ENCODE data around the gene WWC1.
"Not testable (repeated sequence)": the region's sequence is repeated elsewhere in the genome, so short reads cannot be mapped to it uniquely, and the experiment has no call there.

The WWC1 gene

DNA sequence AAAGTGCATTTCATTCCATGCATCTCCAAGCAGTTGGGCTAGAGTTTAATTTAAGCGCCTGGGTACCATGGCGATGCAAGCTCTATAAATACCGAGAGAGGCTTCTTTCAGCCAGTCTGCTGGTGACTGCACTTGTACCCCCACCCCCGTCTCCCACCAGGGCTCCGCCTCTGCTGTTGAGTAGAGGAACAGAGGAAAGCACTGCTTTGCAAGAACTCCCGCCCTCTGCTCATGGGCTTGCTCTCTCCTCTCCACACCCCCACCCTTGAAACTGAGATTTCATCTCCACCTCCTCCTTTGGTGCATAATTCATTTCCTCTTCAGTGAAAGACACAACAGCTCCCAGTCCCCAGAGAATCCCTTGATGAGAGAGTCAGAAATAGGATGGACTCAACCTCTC, 5.1 kb upstream of the WWC1 start:
- no peak for DNase-seq (ENCODE audit: low read depth in 2 of 2)

DNA sequence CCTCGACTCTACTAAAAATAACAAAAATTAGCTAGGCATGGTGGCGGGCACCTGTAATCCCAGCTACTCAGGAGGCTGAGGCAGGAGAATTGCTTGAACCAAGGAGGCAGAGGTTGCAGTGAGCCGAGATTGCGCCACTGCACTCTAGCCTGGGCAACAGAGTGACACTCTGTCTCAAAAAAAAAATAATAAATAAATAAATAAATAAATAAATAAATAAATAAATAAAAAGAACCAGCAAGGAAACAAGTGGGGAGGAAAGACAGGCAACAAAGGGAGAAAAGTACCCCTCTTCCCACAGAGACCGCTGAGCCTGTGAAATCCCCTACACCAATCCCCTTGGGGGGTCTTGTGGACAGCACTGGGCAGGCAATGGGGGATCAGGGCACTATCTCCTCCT, 4.6 kb upstream of the WWC1 start:
- not testable (repeated sequence) for DNase-seq (ENCODE audit: low read depth in 2 of 2)

DNA sequence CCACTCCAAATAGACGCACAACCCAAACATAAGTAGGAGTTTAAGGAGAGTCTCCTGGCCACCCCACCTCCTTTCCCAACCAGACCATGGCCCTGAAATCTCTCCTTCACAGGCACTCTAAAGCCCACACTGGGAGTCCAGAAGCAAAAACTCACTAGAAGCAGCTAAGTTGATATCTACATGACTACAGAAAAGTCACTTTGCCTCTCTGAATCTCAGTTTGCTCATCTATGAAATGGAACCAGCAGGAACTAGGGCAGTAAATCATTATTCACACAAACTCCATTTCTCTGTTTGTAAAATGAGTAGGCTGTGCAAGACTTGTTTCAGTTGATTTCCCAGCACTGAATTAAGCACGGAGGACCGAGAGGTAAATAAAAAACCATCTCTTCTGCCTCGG, 4.1 kb upstream of the WWC1 start:
- DNase-seq (ENCODE audit: low read depth in 2 of 2) = no peak

DNA sequence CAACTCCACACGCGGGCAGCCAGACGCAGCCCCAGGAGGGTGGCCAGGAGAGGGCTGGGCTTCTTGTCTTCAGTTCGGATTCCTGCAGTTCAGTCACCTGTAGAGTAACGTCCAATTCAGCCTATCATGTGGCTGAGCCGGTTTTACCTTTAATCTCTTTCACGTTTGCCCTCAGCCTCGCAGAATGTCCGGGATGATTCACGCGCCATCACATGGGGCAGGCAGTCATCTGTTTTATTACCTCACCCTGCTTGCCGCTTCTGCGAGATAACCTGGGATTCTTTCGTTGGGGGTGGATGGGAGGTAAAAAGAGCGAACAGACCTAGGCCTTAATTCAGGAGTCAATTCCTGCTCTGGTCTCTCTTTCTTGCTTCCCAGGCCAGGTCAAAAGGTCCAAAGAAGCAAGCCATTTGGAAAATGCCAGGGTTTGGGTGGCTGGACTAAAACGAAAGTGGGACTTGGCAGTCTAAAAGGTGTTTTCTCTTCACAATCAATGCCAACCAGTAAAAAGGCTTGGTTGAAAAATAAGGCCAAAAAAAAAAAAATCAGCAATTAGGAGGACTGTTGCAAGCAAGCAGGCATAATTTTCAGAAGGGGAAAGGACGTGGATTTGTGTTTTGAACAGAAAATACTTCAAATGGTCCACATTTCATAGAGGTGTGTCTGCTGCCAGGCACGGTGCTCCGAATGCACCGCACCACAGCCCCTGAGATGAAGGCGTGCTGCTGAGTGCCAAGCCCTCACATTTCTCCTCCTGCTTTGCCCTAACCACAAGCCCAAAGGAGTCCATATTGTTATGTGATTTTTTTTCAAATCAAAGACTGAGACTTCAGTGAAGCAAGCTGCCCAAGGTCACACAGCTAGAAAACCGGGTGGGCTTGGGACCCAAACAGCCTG, 2.8 kb upstream of the WWC1 start:
- DNase-seq (ENCODE audit: low read depth in 2 of 2) = no peak

DNA sequence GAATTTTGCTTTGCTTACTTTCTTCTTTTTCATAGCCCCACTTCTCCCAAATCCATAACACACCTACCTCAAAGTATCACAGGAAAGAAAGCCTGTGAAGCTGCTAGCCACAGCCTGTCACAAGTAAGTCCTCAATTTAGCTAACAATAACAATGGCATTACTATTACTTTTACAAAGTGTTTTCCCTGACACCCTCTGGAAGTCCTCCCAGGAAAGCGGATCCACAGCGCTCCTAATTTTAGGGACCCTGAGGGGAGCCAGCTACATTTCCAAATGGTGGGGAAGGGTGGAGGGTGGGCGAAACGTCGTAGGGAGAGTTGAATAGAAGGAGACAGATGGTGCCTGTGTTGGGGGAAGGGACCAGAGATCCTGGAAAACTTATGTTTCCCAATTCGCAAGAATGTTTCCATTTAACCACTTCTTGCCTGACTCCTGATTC, 523 bp upstream of the WWC1 start:
- no peak for DNase-seq (ENCODE audit: low read depth in 2 of 2)

DNA sequence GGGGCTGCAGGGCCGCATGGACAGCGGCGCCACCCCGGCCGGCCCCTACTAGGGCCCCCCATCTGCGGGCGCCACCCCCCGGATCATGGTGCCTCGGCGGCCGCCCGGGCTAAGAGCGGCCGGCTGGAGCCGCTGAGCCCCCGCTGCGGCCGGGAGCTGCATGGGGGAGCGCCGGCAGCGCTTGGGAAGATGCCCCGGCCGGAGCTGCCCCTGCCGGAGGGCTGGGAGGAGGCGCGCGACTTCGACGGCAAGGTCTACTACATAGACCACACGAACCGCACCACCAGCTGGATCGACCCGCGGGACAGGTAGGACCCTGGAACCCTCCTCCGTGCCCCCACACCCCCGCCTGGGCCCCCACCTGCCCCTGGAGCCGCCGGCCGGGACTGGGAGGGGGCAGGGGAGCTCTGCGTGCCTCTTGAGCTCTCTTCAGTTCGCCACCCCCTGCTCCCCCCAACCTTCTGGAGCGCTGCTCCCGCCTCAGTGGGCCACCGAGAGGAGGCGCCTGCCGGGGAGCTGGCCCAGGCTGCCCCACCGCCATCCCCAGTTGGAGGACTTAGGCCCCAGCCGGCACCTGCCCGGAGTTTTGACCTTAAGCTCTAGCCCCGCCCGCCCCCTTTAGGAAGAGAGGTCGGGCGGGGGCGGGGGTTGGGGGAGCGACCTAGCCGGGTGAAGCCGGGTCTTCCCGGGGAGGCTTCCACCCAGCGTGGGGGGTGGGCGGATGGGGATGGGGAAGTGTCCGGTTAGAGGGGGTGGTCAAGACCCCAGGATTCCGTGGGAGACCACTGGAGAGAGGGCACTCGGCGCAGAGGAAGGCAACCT, 730 bp downstream of the WWC1 start:
- DNase-seq (ENCODE audit: low read depth in 2 of 2) = no peak

DNA sequence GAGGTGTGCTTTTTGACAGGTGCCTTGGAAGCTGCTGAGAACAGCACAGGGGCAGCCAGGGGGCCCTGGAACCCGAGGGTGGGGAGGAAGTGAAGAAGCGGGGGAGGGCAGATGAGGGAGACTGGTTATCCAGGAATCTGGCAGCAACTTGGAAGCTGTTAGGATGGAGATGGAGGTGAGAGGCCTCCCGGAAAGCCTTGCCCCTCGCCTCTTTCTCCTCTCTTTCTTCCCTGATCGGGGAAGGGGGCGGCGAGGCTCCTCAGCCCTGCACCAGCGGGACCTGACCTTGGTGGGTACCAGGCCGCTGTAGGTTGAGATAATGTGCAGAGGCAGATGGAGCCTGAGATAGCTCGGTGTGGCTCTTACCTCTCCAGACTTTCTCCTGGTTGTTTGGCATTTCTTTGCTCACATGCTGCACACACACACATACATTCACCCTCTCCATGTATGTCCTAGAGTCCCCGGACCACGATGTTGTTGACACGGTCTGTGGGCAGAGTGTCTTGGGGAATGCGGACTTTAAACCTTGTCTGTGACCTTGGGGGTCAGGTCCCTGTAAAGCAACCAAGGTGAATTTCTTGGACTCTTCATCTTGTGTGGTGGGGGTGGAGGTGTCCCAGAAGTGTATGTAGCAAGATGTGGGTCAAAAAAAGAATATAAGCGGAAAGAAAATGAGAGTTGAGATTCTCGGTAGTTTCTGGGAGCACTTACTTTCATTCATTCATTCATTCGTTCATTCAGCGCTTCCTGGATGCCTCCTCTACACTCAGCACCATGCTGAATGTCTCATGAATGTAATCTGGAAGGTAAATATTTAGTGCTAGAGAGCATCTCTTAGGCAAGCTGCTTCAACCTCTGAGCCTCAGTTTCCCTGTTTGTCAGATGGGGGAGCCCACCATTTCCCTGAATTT, 1.6 kb downstream of the WWC1 start:
- DNase-seq (ENCODE audit: low read depth in 2 of 2) = no peak

DNA sequence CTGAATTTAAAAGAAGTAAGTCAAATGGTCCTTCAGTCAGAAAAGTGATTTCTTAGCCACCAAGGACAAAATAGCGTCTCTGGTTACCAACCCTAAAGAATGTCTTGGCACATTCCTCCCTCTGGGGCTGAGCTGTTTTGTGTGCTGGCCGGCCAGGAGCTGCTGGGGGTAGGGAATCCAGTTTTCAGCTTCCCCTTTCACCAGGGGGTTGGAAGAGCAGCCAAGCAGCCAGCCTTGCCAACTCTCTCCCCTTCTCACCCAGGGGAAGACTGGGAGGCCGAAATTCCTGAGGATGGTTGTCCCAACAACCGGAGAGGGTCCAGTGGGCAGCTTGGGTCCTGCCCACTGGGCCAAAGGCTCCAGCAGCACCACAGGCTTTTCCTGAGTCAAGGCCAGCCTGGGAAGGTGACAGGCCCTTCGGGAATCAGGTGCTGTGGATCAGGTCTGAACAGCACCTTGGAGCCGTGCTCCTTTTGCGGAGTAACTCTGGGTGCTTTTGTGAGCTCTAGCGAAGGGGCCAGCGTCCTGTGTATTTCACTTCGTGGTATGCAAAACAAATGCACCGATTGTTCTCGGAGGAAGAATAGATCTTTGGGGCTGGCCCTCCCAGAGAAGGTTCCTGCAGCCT, 4.2 kb downstream of the WWC1 start:
- no peak for DNase-seq (ENCODE audit: low read depth in 2 of 2)

DNA sequence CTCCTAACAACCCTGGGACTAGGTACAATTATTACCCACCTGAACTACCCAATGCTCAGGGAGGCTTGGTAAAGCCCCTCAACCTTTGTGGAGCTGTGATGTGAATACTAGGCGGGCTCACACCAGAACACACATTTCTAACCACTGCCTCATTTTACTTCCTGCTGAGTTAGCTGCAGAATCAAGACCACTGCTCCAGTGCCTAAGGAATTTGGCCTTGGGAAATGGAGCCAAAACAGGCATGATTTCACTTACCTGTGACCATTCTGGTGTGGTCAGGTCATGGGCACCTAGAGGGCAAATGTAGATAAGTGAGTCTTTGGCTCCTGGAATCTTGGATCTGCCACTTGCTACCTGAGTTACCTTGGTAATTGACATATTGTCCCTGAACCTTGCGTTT, 5.2 kb downstream of the WWC1 start:
- DNase-seq (ENCODE audit: low read depth in 2 of 2) = no peak

DNA sequence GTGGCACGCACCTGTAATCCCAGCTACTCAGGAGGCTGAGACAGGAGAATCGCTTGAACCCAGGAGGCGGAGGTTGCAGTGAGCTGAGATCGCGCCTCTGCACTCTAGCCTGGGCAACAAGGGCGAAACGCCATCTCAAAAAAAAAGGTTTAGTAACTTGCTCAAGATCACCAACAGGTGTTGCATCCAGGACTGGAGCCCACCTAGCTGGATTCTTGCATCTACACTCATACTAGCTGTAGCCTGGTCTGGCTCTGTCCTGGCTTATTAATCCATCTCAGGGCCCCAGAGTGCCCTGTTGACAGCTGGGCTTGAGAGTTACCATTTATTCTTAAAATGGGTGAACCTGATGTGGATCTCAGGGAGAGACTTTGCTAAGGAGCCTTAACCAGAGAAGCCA, 7.5 kb downstream of the WWC1 start:
- no peak for DNase-seq (ENCODE audit: low read depth in 2 of 2)

DNA sequence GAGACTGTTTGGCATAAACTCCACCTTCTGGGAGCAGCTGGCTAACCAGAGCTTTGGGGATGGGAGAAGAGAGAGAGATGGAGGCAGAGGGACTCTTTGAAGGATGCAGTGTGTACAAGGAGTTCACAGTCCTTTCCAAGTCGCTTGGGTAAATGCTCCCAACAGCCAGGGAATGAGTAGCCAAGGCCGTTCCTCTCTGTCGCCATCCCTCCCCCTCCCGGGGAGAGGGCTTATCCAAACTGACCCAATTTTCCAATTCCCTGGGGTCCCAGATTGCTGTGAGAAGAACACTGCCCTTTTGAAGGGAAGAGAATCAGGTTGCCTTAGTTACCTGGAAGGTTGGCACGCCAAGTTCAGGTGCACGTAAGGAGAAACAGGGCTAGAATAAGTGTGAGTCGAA, 7.9 kb downstream of the WWC1 start:
- DNase-seq (ENCODE audit: low read depth in 2 of 2) = no peak

DNA sequence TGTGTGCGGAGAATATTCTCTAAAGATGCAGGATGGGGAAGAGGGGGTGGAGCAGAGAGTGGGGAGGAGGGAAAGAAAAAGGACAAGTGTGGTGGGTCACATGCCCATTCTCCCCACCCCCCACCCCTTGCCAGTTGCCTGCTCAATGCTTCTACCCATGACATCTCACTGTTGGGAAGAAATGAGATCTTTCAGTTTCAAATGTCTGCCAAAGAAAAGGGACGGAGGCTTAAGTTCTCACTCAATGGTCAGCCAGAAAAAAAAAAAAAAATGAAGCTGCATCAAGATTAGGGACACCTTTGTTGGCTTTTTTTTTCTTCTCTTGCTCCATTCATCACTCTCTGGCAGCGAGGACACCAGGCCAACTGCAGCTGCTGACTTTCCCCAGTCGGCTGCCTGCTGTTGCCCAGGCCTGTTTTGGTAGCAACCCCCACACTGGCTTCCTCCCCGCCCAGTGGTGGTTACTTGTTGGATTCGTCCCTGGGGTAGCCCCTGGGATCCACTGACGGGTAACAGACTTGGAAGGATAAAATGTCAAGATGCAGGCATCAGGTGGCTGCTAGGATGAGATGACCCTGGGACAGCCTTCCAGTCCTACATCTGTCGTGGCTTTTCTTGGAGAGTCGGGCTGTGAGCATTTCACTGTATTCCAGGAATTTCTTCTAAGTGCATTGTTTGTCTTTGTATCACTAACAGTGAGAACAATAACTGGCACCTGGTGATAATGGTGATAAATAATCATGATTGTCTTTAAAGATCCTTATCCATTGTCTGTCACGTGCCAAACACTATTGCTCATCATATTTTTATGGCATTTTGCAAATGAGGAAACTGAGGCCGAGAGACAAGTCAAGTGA, 9.1 kb downstream of the WWC1 start:
- no peak for DNase-seq (ENCODE audit: low read depth in 2 of 2)

DNA sequence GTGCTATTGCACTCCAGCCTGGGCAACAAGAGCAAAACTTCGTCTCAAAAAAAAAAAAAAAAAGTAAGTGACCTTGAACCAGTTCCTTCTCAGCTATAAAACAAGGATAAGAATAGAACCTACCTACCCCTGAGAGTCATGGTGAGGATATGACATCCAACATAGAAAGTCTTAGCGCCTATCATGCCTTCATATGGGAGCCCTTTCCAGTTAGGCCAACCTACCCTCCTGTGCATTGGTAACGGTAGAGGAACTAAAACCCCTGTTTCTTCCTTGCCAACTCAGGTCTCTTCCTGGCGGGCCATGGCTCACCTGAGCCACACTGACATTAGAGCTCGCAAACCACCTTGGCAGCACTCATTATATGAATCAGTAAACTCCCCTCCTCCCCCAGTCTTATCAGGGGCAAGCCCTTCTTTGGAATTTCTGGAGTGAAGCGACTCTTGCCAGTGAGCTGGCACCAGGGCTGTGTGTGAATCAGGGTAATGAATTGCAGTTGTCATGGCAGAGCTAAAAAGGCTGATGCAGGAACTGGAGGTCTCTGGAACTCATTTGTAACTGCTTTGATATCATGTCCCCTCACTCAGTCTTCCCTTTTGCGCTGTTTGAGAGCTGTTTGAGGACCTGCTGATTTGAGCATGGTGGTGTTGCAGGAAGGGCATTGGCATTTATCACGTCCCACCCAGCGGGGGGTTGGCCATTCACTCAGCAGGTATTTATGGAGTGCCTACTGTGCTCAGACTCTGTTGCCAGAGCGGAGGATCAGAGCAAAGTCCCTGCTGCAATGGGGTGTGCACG, 10.3 kb downstream of the WWC1 start:
- no peak for DNase-seq (ENCODE audit: low read depth in 2 of 2)

DNA sequence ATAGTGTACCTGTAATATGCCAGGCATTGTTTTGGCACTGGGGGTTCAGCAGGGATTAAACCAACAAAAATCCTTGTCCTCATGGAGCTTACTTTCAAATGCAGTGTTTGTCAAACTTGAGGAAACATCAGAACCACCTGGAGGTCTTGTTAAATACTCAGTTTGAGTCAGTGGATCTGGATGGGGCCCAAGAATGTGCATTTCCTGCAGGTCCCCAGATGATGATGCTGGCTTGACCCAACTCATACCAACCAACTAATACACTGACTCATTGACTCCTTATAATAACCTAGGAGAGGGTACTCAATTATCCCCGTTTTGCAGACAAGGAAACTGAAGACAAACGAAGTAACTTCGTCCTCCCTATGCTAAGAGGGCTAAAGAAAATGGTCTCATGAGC, 11.3 kb downstream of the WWC1 start:
- no peak for DNase-seq (ENCODE audit: low read depth in 2 of 2)

DNA sequence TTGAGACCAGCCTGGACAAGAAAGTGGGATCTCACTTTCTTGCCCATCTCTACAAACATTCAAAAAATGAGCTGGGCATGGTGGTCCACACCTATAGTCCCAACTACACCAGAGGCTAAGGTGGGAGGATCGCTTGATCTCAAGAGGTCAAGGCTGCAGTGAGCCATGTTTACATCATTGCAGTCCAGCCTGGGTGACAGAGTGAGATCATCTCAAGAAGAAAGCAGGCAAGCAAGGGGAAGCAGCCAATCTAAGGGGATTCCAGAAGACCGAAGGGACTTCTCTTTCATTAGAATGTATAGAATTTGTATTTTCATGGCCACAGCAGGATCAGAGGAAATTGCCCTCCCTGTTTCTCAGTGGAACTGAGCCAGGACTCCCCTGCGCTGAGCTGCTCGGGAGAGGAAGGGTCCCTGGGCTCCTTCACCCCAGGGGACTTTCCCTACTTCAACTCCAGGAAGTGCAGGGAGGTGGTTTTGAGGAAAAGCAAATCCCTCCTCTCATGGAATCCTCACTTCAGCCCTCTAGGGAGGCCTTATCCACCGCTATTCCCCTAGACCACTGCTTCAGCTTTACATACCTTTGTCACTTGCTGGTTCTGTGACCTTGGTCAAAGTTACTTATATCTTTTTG, 12.1 kb downstream of the WWC1 start:
- DNase-seq (ENCODE audit: low read depth in 2 of 2) = no peak

DNA sequence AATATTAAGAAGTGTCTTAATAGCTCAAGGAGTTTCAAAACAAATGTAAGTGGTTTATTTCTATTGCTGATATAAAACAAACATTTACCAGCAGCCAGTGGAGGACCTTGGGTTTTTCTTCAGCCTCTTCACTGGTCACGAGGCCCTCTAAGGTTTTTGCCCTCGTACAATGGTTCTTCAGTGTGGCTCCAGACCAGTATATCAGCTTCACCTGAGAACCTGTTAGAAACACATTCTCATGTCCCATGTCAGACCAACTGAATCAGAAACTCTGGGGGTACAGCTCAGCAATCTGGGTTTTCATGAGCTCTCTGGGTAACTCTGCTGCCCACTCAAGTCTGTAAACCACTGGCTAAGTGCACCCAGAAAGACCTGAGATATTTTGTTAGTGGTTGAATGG, 12.9 kb downstream of the WWC1 start:
- DNase-seq (ENCODE audit: low read depth in 2 of 2) = no peak

DNA sequence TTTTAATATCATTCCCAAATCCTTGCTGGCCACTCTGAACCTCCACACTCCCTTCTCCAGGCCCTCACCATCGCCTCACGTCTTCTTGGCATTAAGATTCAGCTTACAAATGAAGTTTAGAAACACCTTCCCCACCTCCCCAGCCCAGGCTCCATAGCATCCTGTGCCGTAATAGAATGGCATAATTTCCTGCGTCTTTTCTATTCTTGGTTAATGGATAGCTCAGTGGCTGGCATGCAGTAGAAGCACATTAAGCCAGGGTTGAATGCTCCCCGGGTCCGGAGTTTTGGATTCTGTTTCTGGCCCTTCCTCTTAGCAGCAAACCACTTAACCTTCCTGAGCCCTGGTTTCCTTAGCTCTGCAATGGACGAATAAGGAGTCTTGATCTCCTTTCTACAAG, 13.8 kb downstream of the WWC1 start:
- DNase-seq (ENCODE audit: low read depth in 2 of 2) = no peak

DNA sequence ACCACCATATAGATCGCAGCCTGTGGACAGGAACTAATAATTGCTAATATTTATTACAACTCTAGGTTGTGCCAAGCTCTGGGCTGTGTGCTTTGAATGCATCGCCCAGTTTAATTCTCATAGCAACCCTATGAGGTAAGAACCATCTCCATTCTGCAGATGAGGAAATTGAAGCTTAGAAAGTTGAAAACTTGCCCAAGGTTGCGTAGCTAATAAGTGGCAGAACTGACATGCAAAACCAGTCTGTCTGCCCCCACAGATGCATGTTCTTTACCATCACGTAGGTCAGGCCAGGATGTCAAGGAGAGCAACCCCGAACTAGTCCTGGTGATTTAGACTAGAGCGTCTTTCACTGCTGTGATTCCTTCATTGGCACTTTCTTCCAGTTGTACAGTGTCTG, 15.6 kb downstream of the WWC1 start:
- no peak for DNase-seq (ENCODE audit: low read depth in 2 of 2)

DNA sequence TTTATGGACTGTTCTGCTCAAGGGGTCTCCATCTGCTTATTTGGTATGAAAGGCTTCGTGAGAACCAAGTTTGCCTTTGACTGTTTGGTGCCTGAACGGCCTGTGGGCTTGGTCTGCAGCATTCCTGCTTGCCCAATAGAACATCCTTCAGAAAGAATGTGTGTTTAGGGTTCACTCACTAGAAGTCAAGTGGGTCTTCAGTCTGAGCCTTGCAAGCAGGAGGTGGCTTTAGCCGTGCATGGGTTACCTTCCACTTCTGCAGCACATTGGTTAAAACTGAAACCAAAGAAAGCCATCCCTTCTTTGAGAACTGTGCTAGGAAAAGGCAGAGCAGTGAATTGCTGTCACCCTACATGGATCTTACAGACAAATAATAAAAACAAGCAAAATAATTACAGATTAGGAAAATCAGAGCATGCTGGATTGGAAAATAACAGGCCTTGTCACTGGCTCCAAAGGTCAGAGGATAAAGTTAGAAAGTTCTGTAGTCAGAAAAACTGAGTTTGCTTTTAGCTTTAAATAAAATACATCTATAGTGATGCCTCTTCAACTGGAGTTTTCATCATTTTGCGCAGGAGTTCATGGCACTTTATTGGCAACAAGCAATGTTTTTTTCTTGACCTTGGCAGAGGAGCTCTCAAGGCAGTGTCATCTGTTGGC, 16.6 kb downstream of the WWC1 start:
- DNase-seq (ENCODE audit: low read depth in 2 of 2) = no peak

Data from stimulated activated CD8-positive, alpha-beta memory T cell treated with anti-CD3 and anti-CD28 coated beads, Interleukin-7, amount 100 ng/mL, for 4 hours (primary cell).